B cell (primary cell): ENCODE data around the gene WFDC1. TPM values are rescaled to one million over a fixed set of nuclear protein-coding genes. Genes with fewer than 3 reads are reported as not detected.

Experiments used
- ATAC-seq: fragments of 200-7000 bp; cut with Tn5 transposase; one replicate; pipeline ENCODE4 v1.10.0; 2021; ENCODE audit warnings: low read depth, mild to moderate bottlenecking, moderate number of reproducible peaks, moderate library complexity
- CTCF ChIA-PET: fragments of 350-600 bp; sonication (Branson Sonifier 250); formaldehyde crosslinking; loops from one replicate; lab custom pipeline; 2021; ENCODE audit warnings: antibody characterized with exemption, inconsistent platforms; lab: Charles Lee
- POLR2A ChIA-PET: fragments of 350-600 bp; sonication (Branson Sonifier 250); formaldehyde crosslinking; loops from one replicate; lab custom pipeline; 2021; ENCODE audit warnings: antibody characterized with exemption; lab: Charles Lee
- DNase-seq: peaks from one replicate; pipeline ENCODE4 v3.0.0; 2013
- H2AFZ ChIP-seq: 2 replicates; pipeline ENCODE4 v1.6.1; 2012; ENCODE audit warnings: mild to moderate bottlenecking, low read depth, low read length; ENCODE audit not compliant: insufficient read depth, poor library complexity, severe bottlenecking
- H3K27ac ChIP-seq, 2 donors: 1 replicate in 1 of 2; 2 replicates in 1 of 2; pipeline ENCODE4 v1.5.1; 2012 to 2013; ENCODE audit warnings: low read length in 2 of 2, mild to moderate bottlenecking in 2 of 2, moderate library complexity in 1 of 2
- H3K27me3 ChIP-seq, 4 experiments: fragments of 200-600 bp in 1 of 4; sonication (generic) in 1 of 4; replicated peaks in 1 of 4; 1 replicate in 2 of 4; 2 replicates in 2 of 4; pipeline versions ENCODE4 v1.6.1 to v1.7.0; 2013 to 2016; ENCODE audit warnings: low read length in 3 of 4, mild to moderate bottlenecking in 2 of 4, mixed read lengths in 1 of 4, moderate library complexity in 1 of 4; ENCODE audit not compliant: insufficient read depth in 4 of 4, control insufficient read depth in 3 of 4; ENCODE audit errors: control extremely low read depth in 1 of 4
- H3K36me3 ChIP-seq, 2 experiments: replicated peaks in 1 of 2; 1 replicate in 1 of 2; 2 replicates in 1 of 2; pipeline versions ENCODE4 v1.6.1 to v1.7.1; 2013; ENCODE audit warnings: low read length in 1 of 2; ENCODE audit not compliant: insufficient read depth in 2 of 2, control insufficient read depth in 1 of 2; ENCODE audit errors: control extremely low read depth in 1 of 2, extremely low read depth in 1 of 2
- H3K4me1 ChIP-seq, 2 donors: fragments of 200-600 bp in 1 of 2; sonication (generic) in 1 of 2; 1 replicate in 1 of 2; 2 replicates in 1 of 2; pipeline versions ENCODE4 v1.5.1 to v1.6.1; 2013 to 2017; ENCODE audit warnings: low read length in 2 of 2; ENCODE audit not compliant: control insufficient read depth in 2 of 2, insufficient read depth in 2 of 2
- H3K4me2 ChIP-seq: replicated peaks from 2 replicates; pipeline ENCODE3; 2012; ENCODE audit warnings: mild to moderate bottlenecking, low read depth, low read length; ENCODE audit not compliant: poor library complexity, severe bottlenecking
- H3K4me3 ChIP-seq, 5 experiments: fragments of 200-600 bp in 1 of 5; sonication (generic) in 1 of 5; 1 replicate in 3 of 5; 2 replicates in 2 of 5; pipeline versions ENCODE4 v1.5.1 to v1.7.0; 2011 to 2016; ENCODE audit warnings: low read length in 4 of 5, mild to moderate bottlenecking in 4 of 5, low read depth in 2 of 5, control low read depth in 1 of 5, moderate library complexity in 1 of 5; ENCODE audit not compliant: insufficient read depth in 1 of 5; ENCODE audit errors: control extremely low read depth in 1 of 5, extremely low read depth in 1 of 5
- H3K79me2 ChIP-seq: fragments of 200-600 bp; sonication (generic); one replicate; pipeline ENCODE4 v1.6.0; 2016; ENCODE audit warnings: low read length; ENCODE audit not compliant: control insufficient read depth, insufficient read depth
- H3K9ac ChIP-seq: fragments of 200-600 bp; sonication (generic); 2 replicates; pipeline ENCODE4 v1.6.1; 2017; ENCODE audit warnings: mild to moderate bottlenecking, low read length, moderate library complexity
- H3K9me3 ChIP-seq, 3 donors: one replicate each; pipeline versions ENCODE4 v1.6.1 to v1.7.1; 2013; ENCODE audit warnings: low read length in 2 of 3; ENCODE audit not compliant: control insufficient read depth in 2 of 3, insufficient read depth in 1 of 3; ENCODE audit errors: control extremely low read depth in 1 of 3
- H4K20me1 ChIP-seq: 2 replicates; pipeline ENCODE4 v1.6.0; 2012; ENCODE audit warnings: mild to moderate bottlenecking, low read length; ENCODE audit not compliant: insufficient read depth, control insufficient read depth, poor library complexity, severe bottlenecking
- H3K27ac Mint-ChIP-seq: one replicate; pipeline ENCODE4 v1.8.0; 2021; ENCODE audit warnings: mixed read lengths
- H3K27me3 Mint-ChIP-seq: one replicate; pipeline ENCODE4 v1.8.0; 2021; ENCODE audit warnings: mixed read lengths
- H3K4me1 Mint-ChIP-seq: one replicate; pipeline ENCODE4 v1.8.0; 2021; ENCODE audit warnings: mixed read lengths
- H3K4me3 Mint-ChIP-seq: one replicate; pipeline ENCODE4 v1.8.0; 2021; ENCODE audit warnings: mixed read lengths
- H3K9me3 Mint-ChIP-seq: one replicate; pipeline ENCODE4 v1.8.0; 2022; ENCODE audit warnings: mixed read lengths; ENCODE audit not compliant: insufficient read depth
- CTCF ChIP-seq: fragments of 200-600 bp; IDR thresholded peaks from one replicate; pipeline ENCODE4 v1.8.0; 2022; ENCODE audit warnings: antibody characterized with exemption, mild to moderate bottlenecking
- EZH2 ChIP-seq: IDR thresholded peaks from 2 replicates; pipeline ENCODE4 v1.6.1; 2012; ENCODE audit warnings: borderline replicate concordance, low read depth, mild to moderate bottlenecking, moderate library complexity, low read length; ENCODE audit not compliant: insufficient read depth, poor library complexity, severe bottlenecking
- WGBS: methylation state at CpG from one replicate; pipeline ENCODE4 v1.1.5; 2013; ENCODE audit warnings: missing lambda C conversion rate; ENCODE audit not compliant: insufficient coverage; 5-methylcytosine and 5-hydroxymethylcytosine counted together
- intact Hi-C: fragments of 100-400 bp; cut with micrococcal nuclease; formaldehyde crosslinking; loops from one replicate; pipeline ENCODE4 v1.10.0; 2022
- polyA plus RNA-seq: library from polyadenylated mRNA; depleted of rRNA; stranded (reverse); fragments of >200 nt; gene quantifications from 2 replicates; pipeline ENCODE4 v1.2.3, GENCODE V29; 2012
- total RNA-seq, 2 donors: library from RNA; stranded (reverse); fragments of 120-200 nt in 1 of 2; gene quantifications; 1 replicate in 1 of 2; 2 replicates in 1 of 2; pipeline versions ENCODE4 v1.2.3 to v1.2.4, GENCODE V29; 2013 to 2022

Gene WFDC1
- total and polyA plus RNA-seq, 2 donors (not counting 1 experiment from before 2014, with no cell fraction given): not detected

- no peak overlapping the region for H3K27ac ChIP-seq
- no peak overlapping the region for H3K4me3 ChIP-seq
- Mint-ChIP-seq H3K9me3 (no peaks in the 10 kb centered on the region), H3K4me3 (no peak overlapping the region), H3K27ac (no peak overlapping the region), H3K4me1 (no peaks in the 10 kb centered on the region), H3K27me3 (peaks cover 14% of the 10 kb centered on the region)
- WGBS: 68% methylated on average over 4 of the region's 4 CpGs
- ChIA-PET CTCF (no interaction called here), POLR2A (no interaction called here)
- intact Hi-C loops: no loop called here
- H4K20me1 ChIP-seq: no peaks in the 10 kb centered on the region
- ATAC-seq: no peak
- H3K79me2 ChIP-seq: no peaks in the 10 kb centered on the region
- H3K4me2 ChIP-seq: no peak overlapping the region
- H3K9me3 ChIP-seq: no peaks in the 10 kb centered on the region
- H2AFZ ChIP-seq: no peak overlapping the region
- H3K36me3 ChIP-seq: no peaks in the 10 kb centered on the region
- no peak for DNase-seq
- no peak for TF ChIP-seq EZH2
- no peak for TF ChIP-seq CTCF
- no peak overlapping the region for H3K9ac ChIP-seq
- H3K4me1 ChIP-seq: no peaks in the 10 kb centered on the region
- peaks cover 0 to 6% (median 0%) of the 10 kb centered on the region in 4 experiments for H3K27me3 ChIP-seq
Observed at GRCh38 chr16:84271866-84272265, 22.8 kb upstream of the WFDC1 start.

- no peaks in the 10 kb centered on the region for H3K36me3 ChIP-seq
- POLR2A ChIA-PET: no interaction called here
- intact Hi-C loops: no loop called here
Observed at GRCh38 chr16:84272740-84273320, 21.8 kb upstream of the WFDC1 start.

More at GRCh38 chr16:84272740-84273320, 21.8 kb upstream of the WFDC1 start:
- Histone ChIP-seq H3K4me2 (no peak overlapping the region), H3K9ac (no peak overlapping the region), H3K4me1 (no peaks in the 10 kb centered on the region), H3K4me3 (no peak overlapping the region), H3K27ac (no peak overlapping the region), H3K79me2 (no peaks in the 10 kb centered on the region), H3K9me3 (no peaks in the 10 kb centered on the region), H4K20me1 (no peaks in the 10 kb centered on the region), H2AFZ (no peak overlapping the region), H3K27me3 (peaks cover 0 to 6% (median 0%) of the 10 kb centered on the region in 4 experiments)
- Mint-ChIP-seq H3K27ac (no peak overlapping the region), H3K9me3 (no peaks in the 10 kb centered on the region), H3K4me1 (no peaks in the 10 kb centered on the region), H3K27me3 (peaks cover 14% of the 10 kb centered on the region), H3K4me3 (no peak overlapping the region)
- DNase-seq (no peak), ATAC-seq (no peak)
- no peak for TF ChIP-seq EZH2
- TF ChIP-seq CTCF: no peak
- CTCF ChIA-PET: no interaction called here
- WGBS: 42% methylated on average over 1 of the region's 1 CpG
